BE2C (cell line): ENCODE measurements around the gene DNAJC5.

Experiments
- DNase-seq: peaks from one replicate; pipeline ENCODE4 v3.0.0-alpha.2; 2020
- H3K27me3 ChIP-seq: fragments of 250-450 bp; sonication (Bioruptor Pico); 2 replicates; pipeline ENCODE4 v1.5.1; 2020; ENCODE audit warnings: mild to moderate bottlenecking
- H3K36me3 ChIP-seq: fragments of 250-450 bp; sonication (Bioruptor Pico); 2 replicates; pipeline ENCODE4 v1.5.1; 2020; ENCODE audit warnings: mild to moderate bottlenecking
- H3K4me1 ChIP-seq: fragments of 250-450 bp; sonication (Bioruptor Pico); 2 replicates; pipeline ENCODE4 v1.5.1; 2020
- H3K4me3 ChIP-seq: 2 replicates; pipeline ENCODE4 v1.5.1; 2011; ENCODE audit warnings: low read depth, low read length
- H3K9me3 ChIP-seq: fragments of 250-450 bp; sonication (Bioruptor Pico); 2 replicates; pipeline ENCODE4 v1.5.1; 2020
- TF ChIP-seq, protein P1 (sequence below): IDR thresholded peaks from 2 replicates; pipeline ENCODE4 v1.5.1; 2012; ENCODE audit warnings: mild to moderate bottlenecking, low read depth, low read length

Gene DNAJC5

DNA sequence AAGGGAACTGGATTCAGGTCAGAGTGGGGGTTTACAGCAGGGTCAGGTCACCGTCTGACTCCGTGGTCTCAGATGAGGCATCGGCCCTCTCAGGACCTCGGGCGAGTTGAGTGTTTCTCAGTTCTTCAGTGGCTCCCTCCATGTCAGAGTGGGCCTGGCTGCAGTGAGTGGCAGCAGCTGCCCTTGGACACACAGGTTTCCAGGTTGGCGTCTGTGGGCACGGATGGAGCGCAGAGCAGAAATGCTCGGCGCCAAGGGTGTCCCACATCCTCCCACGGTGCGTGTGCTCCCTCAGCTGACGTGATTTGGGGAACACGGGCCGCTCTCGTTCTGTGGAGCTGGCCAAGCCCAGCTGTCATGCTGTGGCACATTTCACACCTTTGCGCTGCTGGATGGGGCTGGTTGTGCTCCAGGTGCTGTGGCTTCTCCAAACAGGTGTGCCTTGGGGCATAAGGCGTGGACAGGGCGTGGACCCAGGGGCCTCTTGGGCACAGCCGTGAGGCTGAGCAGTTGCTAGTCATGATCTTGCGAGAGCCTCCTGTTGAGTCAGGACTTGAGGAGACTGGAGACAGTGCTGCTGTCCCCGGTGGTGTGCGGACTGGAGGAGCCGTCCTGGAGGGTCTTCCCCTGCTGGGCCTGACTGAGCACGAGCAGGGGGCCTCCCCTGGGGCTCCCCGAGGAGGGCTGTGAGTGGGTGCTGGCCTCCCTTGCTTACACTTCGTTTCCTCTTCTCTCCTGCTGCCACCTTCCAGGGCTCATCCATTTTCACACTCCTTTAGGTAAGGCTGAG is 9.5 kb upstream of the DNAJC5 start:
- H3K9me3 ChIP-seq, result no peaks in the 10 kb centered on the region
- TF ChIP-seq, protein P1, sequence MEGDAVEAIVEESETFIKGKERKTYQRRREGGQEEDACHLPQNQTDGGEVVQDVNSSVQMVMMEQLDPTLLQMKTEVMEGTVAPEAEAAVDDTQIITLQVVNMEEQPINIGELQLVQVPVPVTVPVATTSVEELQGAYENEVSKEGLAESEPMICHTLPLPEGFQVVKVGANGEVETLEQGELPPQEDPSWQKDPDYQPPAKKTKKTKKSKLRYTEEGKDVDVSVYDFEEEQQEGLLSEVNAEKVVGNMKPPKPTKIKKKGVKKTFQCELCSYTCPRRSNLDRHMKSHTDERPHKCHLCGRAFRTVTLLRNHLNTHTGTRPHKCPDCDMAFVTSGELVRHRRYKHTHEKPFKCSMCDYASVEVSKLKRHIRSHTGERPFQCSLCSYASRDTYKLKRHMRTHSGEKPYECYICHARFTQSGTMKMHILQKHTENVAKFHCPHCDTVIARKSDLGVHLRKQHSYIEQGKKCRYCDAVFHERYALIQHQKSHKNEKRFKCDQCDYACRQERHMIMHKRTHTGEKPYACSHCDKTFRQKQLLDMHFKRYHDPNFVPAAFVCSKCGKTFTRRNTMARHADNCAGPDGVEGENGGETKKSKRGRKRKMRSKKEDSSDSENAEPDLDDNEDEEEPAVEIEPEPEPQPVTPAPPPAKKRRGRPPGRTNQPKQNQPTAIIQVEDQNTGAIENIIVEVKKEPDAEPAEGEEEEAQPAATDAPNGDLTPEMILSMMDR, result no peak
- H3K27me3 ChIP-seq, result no peaks in the 10 kb centered on the region
- DNase-seq, result no peak
- H3K4me3 ChIP-seq, result no peak overlapping the region
- peaks cover 59% of the 10 kb centered on the region for H3K36me3 ChIP-seq
- no peaks in the 10 kb centered on the region for H3K4me1 ChIP-seq

- TF ChIP-seq, protein P1, result no peak
- Histone ChIP-seq H3K36me3 (peaks cover 62% of the 10 kb centered on the region), H3K4me1 (no peaks in the 10 kb centered on the region), H3K9me3 (no peaks in the 10 kb centered on the region), H3K4me3 (no peak overlapping the region), H3K27me3 (no peaks in the 10 kb centered on the region)
- no peak for DNase-seq
These were observed 8.9 kb upstream of the DNAJC5 start for GRCh38 chr20:63886054-63886419.

DNA sequence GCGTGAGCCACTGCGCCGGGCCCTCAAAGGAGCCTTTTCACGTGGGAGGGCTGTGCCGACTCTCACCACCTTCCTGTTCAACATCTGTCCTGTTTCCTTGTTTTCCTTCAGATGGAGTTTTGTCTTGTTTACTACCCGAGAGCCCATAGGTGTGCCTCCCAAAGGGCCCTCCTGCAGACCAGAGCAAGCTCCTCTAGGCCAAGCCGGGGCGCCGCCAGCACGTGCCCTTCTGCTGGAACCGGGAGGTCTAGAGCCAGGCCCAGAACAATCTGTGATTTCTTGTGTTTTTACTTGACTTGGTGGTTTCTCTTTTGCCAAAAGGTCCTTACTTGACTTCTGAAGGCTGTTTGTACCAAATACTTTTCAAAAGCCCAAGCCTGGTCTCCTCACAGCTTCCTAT is 8.0 kb upstream of the DNAJC5 start:
- no peak for DNase-seq
- TF ChIP-seq, protein P1, result no peak
- H3K36me3 ChIP-seq, result peaks cover 56% of the 10 kb centered on the region
- no peaks in the 10 kb centered on the region for H3K4me1 ChIP-seq
- H3K9me3 ChIP-seq, result no peaks in the 10 kb centered on the region
- no peaks in the 10 kb centered on the region for H3K27me3 ChIP-seq
- H3K4me3 ChIP-seq, result no peak overlapping the region

GRCh38 chr20:63889241-63890200 is 5.4 kb upstream of the DNAJC5 start:
- no peaks in the 10 kb centered on the region for H3K27me3 ChIP-seq
- H3K9me3 ChIP-seq, result no peaks in the 10 kb centered on the region
- H3K4me3 ChIP-seq, result no peak overlapping the region
- DNase-seq, result no peak
- no peaks in the 10 kb centered on the region for H3K4me1 ChIP-seq
- H3K36me3 ChIP-seq, result peaks cover 37% of the 10 kb centered on the region
- TF ChIP-seq, protein P1, result no peak

DNA sequence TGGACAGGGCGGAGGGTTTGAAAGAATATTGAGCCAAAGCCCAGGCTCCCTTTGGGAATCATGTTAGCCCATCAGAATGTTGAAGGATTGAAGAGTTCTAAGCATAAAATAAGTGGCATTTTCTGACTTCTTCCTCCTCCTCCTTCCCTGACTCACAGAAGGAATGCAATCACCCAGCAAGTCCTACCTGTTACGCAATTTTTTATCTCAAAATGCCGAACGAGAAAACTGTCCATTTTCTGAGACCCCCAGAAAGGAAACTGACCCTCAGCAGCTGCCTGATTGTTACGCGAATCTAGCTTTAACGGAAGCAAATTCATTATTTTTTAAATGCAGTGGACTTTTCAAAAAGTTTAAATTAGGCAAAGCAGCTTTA is 4.7 kb upstream of the DNAJC5 start:
- Histone ChIP-seq H3K36me3 (peaks cover 31% of the 10 kb centered on the region), H3K9me3 (no peaks in the 10 kb centered on the region), H3K27me3 (no peaks in the 10 kb centered on the region), H3K4me3 (no peak overlapping the region), H3K4me1 (no peaks in the 10 kb centered on the region)
- no peak for DNase-seq
- TF ChIP-seq, protein P1, result no peak
